Measurements from ENCODE around the gene MICALL1.

The MICALL1 gene

GRCh38 chr22:37884420-37884819 is 21.7 kb upstream of the MICALL1 start:
- TF ChIP-seq CTCF (IDR thresholded peaks at IDR 0.05; ENCODE audit: insufficient read depth, low read depth, low read length, missing control alignments) = no peak
- no peak overlapping the region for H3K4me3 ChIP-seq (ENCODE audit: low read length)
- DNase-seq (ENCODE audit: low read depth) = no peak

- no peak overlapping the region for H3K4me3 ChIP-seq (ENCODE audit: low read length)
- TF ChIP-seq CTCF (IDR thresholded peaks at IDR 0.05; ENCODE audit: insufficient read depth, low read depth, low read length, missing control alignments) = peak; percentile 51
- peak; percentile 96 for DNase-seq (ENCODE audit: low read depth)
Observed at GRCh38 chr22:37887584-37888378, 18.3 kb upstream of the MICALL1 start.

- DNase-seq (ENCODE audit: low read depth) = no peak
- H3K4me3 ChIP-seq (ENCODE audit: low read length) = no peak overlapping the region
- TF ChIP-seq CTCF (IDR thresholded peaks at IDR 0.05; ENCODE audit: insufficient read depth, low read depth, low read length, missing control alignments) = no peak
Observed at GRCh38 chr22:37891926-37892325, 14.2 kb upstream of the MICALL1 start.

GRCh38 chr22:37892566-37893335 is 13.3 kb upstream of the MICALL1 start:
- no peak overlapping the region for H3K4me3 ChIP-seq (ENCODE audit: low read length)
- DNase-seq (ENCODE audit: low read depth) = no peak
- TF ChIP-seq CTCF (IDR thresholded peaks at IDR 0.05; ENCODE audit: insufficient read depth, low read depth, low read length, missing control alignments) = no peak

- no peak for DNase-seq (ENCODE audit: low read depth)
- no peak for TF ChIP-seq CTCF (IDR thresholded peaks at IDR 0.05; ENCODE audit: insufficient read depth, low read depth, low read length, missing control alignments)
- H3K4me3 ChIP-seq (ENCODE audit: low read length) = no peak overlapping the region
Observed at GRCh38 chr22:37893583-37893983, 12.5 kb upstream of the MICALL1 start.

- DNase-seq (ENCODE audit: low read depth) = peak; percentile 89
- peak overlapping the region; percentile 18 for H3K4me3 ChIP-seq (ENCODE audit: low read length)
- TF ChIP-seq CTCF (IDR thresholded peaks at IDR 0.05; ENCODE audit: insufficient read depth, low read depth, low read length, missing control alignments) = no peak
Observed at GRCh38 chr22:37894939-37895670, 11.0 kb upstream of the MICALL1 start.

Measured in epithelial cell of esophagus (primary cell).